Ectodermal cell (in vitro differentiated cells): ENCODE measurements around the gene AMH.

Source experiments
- H3K27ac ChIP-seq: 2 replicates; pipeline ENCODE4 v1.7.0; 2013; ENCODE audit warnings: mild to moderate bottlenecking, low read depth, low read length; ENCODE audit not compliant: insufficient read depth, poor library complexity, severe bottlenecking
- H3K27me3 ChIP-seq: 2 replicates; pipeline ENCODE4 v1.7.0; 2013; ENCODE audit warnings: mild to moderate bottlenecking, low read length; ENCODE audit not compliant: insufficient read depth, control insufficient read depth, poor library complexity, severe bottlenecking
- H3K36me3 ChIP-seq: one replicate; pipeline ENCODE4 v1.7.0; 2013; ENCODE audit warnings: low read length; ENCODE audit not compliant: control insufficient read depth, insufficient read depth
- H3K4me1 ChIP-seq: one replicate; pipeline ENCODE4 v1.7.0; 2013; ENCODE audit warnings: low read length; ENCODE audit not compliant: control insufficient read depth, insufficient read depth
- H3K4me3 ChIP-seq: 2 replicates; pipeline ENCODE4 v1.7.0; 2013; ENCODE audit warnings: low read depth, low read length, control low read depth; ENCODE audit not compliant: insufficient read depth
- H3K9me3 ChIP-seq: 2 replicates; pipeline ENCODE4 v1.7.0; 2013; ENCODE audit warnings: mild to moderate bottlenecking, low read length, moderate library complexity; ENCODE audit not compliant: control insufficient read depth
- WGBS, 2 experiments: methylation state at CpG; one replicate each; pipeline ENCODE4 v1.1.7; 2013; ENCODE audit warnings: missing lambda C conversion rate in 2 of 2; 5-methylcytosine and 5-hydroxymethylcytosine counted together

Gene AMH

DNA sequence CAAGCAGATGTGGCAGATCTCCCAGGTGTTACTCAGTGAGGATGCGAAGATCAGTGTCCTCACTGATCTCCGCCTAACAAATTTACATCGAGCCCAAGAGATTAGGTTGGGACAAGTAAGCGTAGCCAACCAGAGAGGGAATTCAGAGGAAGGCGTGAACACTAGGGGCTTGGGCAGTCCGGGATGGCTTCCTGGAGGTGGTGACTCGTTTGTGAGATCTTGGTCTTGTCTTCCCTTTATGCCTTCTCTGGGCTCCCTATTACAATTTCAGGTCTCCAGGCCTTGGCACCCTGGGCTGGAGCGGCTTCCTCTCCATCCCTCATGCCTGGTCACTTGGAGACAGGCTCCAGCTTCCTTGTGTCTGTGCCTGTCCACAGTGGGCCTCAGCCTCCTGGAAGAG lies 6.3 kb upstream of the AMH start:
- no peak overlapping the region for H3K27ac ChIP-seq
- H3K9me3 ChIP-seq, result no peaks in the 10 kb centered on the region
- no peaks in the 10 kb centered on the region for H3K27me3 ChIP-seq
- H3K4me1 ChIP-seq, result peaks cover 29% of the 10 kb centered on the region
- no peak overlapping the region for H3K4me3 ChIP-seq
- H3K36me3 ChIP-seq, result peaks cover 41% of the 10 kb centered on the region
- 92 to 96% methylated on average over 8 of the region's 8 CpGs for WGBS, 2 experiments

GRCh38 chr19:2243274-2244124 lies 5.6 kb upstream of the AMH start:
- Histone ChIP-seq H3K27ac (no peak overlapping the region), H3K9me3 (no peaks in the 10 kb centered on the region), H3K4me3 (no peak overlapping the region), H3K36me3 (peaks cover 41% of the 10 kb centered on the region), H3K4me1 (peaks cover 24% of the 10 kb centered on the region), H3K27me3 (no peaks in the 10 kb centered on the region)
- 93 to 94% methylated on average over 32 of the region's 32 CpGs for WGBS, 2 experiments

DNA sequence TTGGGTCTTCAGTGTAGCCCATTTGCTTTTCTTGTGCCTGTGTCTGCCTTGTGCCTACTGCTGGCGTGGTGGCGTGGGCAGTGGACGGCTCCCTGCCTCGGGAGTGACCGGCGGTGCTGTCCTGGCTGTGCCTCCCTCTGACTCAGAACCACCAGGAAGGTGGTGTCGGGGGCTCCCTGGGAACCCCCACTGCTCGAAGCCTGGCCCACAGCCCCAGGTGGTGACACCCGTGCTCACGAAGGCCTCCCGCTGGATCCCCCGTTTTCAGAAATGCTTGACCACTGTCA lies 5.1 kb upstream of the AMH start:
- 92 to 93% methylated on average over 12 of the region's 12 CpGs for WGBS, 2 experiments

GRCh38 chr19:2244486-2244885 lies 4.6 kb upstream of the AMH start:
- H3K27me3 ChIP-seq, result no peaks in the 10 kb centered on the region
- no peaks in the 10 kb centered on the region for H3K9me3 ChIP-seq
- no peak overlapping the region for H3K27ac ChIP-seq
- H3K4me1 ChIP-seq, result peaks cover 17% of the 10 kb centered on the region
- 94 to 96% methylated on average over 21 of the region's 21 CpGs for WGBS, 2 experiments
- H3K36me3 ChIP-seq, result peaks cover 41% of the 10 kb centered on the region
- no peak overlapping the region for H3K4me3 ChIP-seq

More for the DNA sequence above, 5.1 kb upstream of the AMH start:
- peaks cover 20% of the 10 kb centered on the region for H3K4me1 ChIP-seq
- H3K27ac ChIP-seq, result no peak overlapping the region
- H3K36me3 ChIP-seq, result peaks cover 41% of the 10 kb centered on the region
- H3K27me3 ChIP-seq, result no peaks in the 10 kb centered on the region
- no peaks in the 10 kb centered on the region for H3K9me3 ChIP-seq
- H3K4me3 ChIP-seq, result no peak overlapping the region

DNA sequence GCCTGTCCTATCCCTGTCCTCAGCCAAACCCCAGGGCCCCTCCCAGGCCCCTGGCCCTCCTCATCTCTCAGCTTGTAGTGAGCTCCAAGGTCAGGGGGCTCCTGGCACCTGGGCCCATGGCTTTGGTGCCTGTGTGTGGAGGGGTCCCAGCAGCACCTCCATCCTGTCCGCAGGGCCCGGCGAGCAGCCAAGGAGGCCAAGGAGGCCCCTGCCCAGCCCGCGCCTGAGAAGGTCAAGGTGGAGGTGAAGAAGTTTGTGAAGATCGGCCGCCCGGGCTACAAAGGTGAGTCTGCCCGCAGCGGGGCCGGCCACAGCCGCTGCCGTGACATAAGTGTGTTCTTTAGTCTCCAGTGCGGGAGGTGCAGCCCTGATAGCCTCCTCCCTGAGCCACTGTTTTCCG lies 3.9 kb upstream of the AMH start:
- 96% methylated on average over 15 of the region's 15 CpGs for WGBS, 2 experiments
- Histone ChIP-seq H3K9me3 (no peaks in the 10 kb centered on the region), H3K4me1 (peaks cover 13% of the 10 kb centered on the region), H3K4me3 (no peak overlapping the region), H3K27me3 (peaks cover 8% of the 10 kb centered on the region), H3K36me3 (peaks cover 41% of the 10 kb centered on the region), H3K27ac (no peak overlapping the region)

- peaks cover 41% of the 10 kb centered on the region for H3K36me3 ChIP-seq
- H3K27me3 ChIP-seq, result peaks cover 16% of the 10 kb centered on the region
- peaks cover 5% of the 10 kb centered on the region for H3K4me1 ChIP-seq
- H3K27ac ChIP-seq, result no peak overlapping the region
- 93 to 95% methylated on average over 25 of the region's 25 CpGs for WGBS, 2 experiments
- no peak overlapping the region for H3K4me3 ChIP-seq
- no peaks in the 10 kb centered on the region for H3K9me3 ChIP-seq
These were observed 3.0 kb upstream of the AMH start for GRCh38 chr19:2246014-2246620.

GRCh38 chr19:2246801-2247361 lies 2.2 kb upstream of the AMH start:
- peaks cover 24% of the 10 kb centered on the region for H3K27me3 ChIP-seq
- no peaks in the 10 kb centered on the region for H3K4me1 ChIP-seq
- no peak overlapping the region for H3K4me3 ChIP-seq
- H3K9me3 ChIP-seq, result no peaks in the 10 kb centered on the region
- peaks cover 41% of the 10 kb centered on the region for H3K36me3 ChIP-seq
- 94% methylated on average over 26 of the region's 26 CpGs for WGBS, 2 experiments
- no peak overlapping the region for H3K27ac ChIP-seq

- WGBS, 2 experiments, result 91 to 94% methylated on average over 26 to 28 of the region's 28 CpGs
- H3K4me3 ChIP-seq, result no peak overlapping the region
- H3K36me3 ChIP-seq, result peaks cover 41% of the 10 kb centered on the region
- H3K27ac ChIP-seq, result no peak overlapping the region
- peaks cover 30% of the 10 kb centered on the region for H3K27me3 ChIP-seq
- no peaks in the 10 kb centered on the region for H3K9me3 ChIP-seq
- no peaks in the 10 kb centered on the region for H3K4me1 ChIP-seq
These were observed 1.6 kb upstream of the AMH start for GRCh38 chr19:2247433-2248101.

DNA sequence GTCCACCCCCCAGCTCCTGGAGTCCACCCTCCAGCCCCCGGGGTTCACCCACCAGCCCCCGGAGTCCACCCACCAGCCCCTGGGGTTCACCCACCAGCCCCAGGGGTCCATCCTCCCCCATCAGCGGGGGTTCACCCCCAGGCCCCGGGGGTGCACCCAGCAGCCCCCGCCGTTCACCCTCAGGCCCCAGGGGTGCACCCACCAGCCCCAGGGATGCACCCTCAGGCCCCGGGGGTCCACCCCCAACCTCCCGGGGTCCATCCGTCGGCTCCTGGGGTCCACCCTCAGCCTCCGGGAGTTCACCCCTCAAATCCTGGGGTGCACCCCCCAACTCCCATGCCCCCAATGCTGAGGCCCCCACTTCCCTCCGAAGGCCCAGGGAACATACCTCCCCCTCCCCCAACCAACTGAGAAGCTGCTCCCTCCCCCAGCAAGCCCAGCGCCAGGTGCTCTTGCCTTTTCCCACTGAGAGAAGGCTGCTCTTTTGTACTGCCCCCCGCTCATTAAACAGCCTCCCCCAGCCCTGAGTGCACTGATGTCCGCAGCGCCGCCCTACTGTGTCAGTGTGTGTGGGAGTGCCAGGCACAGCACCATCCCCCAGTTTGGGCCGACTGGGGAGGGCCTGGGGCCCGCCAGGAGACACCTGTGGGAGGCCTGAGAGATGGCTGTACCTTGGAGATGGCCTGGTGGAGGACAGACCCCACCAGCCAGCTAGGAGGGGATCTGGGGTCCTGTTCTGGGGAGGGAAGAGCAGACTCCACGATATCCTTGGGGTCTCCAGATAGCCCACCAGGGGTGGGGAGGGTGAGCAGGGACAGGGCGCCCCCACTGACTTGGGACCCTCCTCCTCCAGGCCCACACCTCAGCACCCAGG lies 750 bp upstream of the AMH start:
- no peaks in the 10 kb centered on the region for H3K9me3 ChIP-seq
- peaks cover 38% of the 10 kb centered on the region for H3K36me3 ChIP-seq
- no peak overlapping the region for H3K4me3 ChIP-seq
- H3K27me3 ChIP-seq, result peaks cover 39% of the 10 kb centered on the region
- 90 to 94% methylated on average over 21 of the region's 21 CpGs for WGBS, 2 experiments
- H3K4me1 ChIP-seq, result peaks cover 1% of the 10 kb centered on the region
- no peak overlapping the region for H3K27ac ChIP-seq
